MCF 10A (cell line): ENCODE results near the gene BNIP5. TPM values are rescaled to one million over a fixed set of nuclear protein-coding genes. Genes with fewer than 3 reads are reported as not detected.

ENCODE experiments used
- BruUV-seq: library from RNA; stranded (reverse); fragments of 400-500 nt; replicated peaks from 2 replicates; lab custom pipeline; 2021; lab: Mats Ljungman, UMichigan
- CTCF ChIA-PET: fragments of 300-600 bp; sonication (Branson Sonifier 250); formaldehyde crosslinking; extraction: SDS; loops from one replicate; lab custom pipeline; 2021; ENCODE audit warnings: antibody characterized with exemption, inconsistent platforms; lab: Yijun Ruan, JAX
- POLR2A ChIA-PET: fragments of 300-600, 350-650 bp; sonication (Branson Sonifier 250); formaldehyde crosslinking; extraction: SDS; loops from one replicate; lab custom pipeline; 2020; ENCODE audit warnings: antibody characterized with exemption, inconsistent platforms; lab: Yijun Ruan, JAX
- DNase-seq: peaks from one replicate; pipeline ENCODE4 v3.0.0-alpha.2; 2018; ENCODE audit not compliant: unreplicated experiment
- H3K27ac Mint-ChIP-seq: one replicate; pipeline ENCODE4 v1.8.0; 2022; ENCODE audit warnings: mild to moderate bottlenecking, low read depth, mixed read lengths; ENCODE audit not compliant: unreplicated experiment
- H3K27me3 Mint-ChIP-seq: one replicate; pipeline ENCODE4 v1.8.0; 2022; ENCODE audit warnings: mixed read lengths; ENCODE audit not compliant: insufficient read depth, unreplicated experiment
- H3K36me3 Mint-ChIP-seq: one replicate; pipeline ENCODE4 v1.8.0; 2022; ENCODE audit warnings: mild to moderate bottlenecking, moderate library complexity, mixed read lengths; ENCODE audit not compliant: insufficient read depth, unreplicated experiment
- H3K4me1 Mint-ChIP-seq: one replicate; pipeline ENCODE4 v1.8.0; 2022; ENCODE audit warnings: mixed read lengths; ENCODE audit not compliant: insufficient read depth, unreplicated experiment
- H3K4me3 Mint-ChIP-seq: one replicate; pipeline ENCODE4 v1.8.0; 2022; ENCODE audit warnings: mild to moderate bottlenecking, moderate library complexity, mixed read lengths; ENCODE audit not compliant: unreplicated experiment
- H3K9me3 Mint-ChIP-seq: one replicate; pipeline ENCODE4 v1.8.0; 2022; ENCODE audit warnings: mixed read lengths; ENCODE audit not compliant: unreplicated experiment
- intact Hi-C: fragments of 100-400 bp; cut with micrococcal nuclease; formaldehyde crosslinking; loops from 2 replicates; pipeline ENCODE4 v1.14.1; 2022
- total RNA-seq: library from RNA; stranded (reverse); gene quantifications from 2 replicates; pipeline ENCODE4 v1.2.3, GENCODE V29; 2022
- TF ChIP-seq, protein P1 (sequence below): fragments of 200-600 bp; IDR thresholded peaks from one replicate; pipeline ENCODE4 v1.8.0; 2022; ENCODE audit warnings: antibody characterized with exemption, mild to moderate bottlenecking; ENCODE audit not compliant: unreplicated experiment

Gene BNIP5
- total RNA-seq, 1 experiment from 2014 or later: not detected

DNA sequence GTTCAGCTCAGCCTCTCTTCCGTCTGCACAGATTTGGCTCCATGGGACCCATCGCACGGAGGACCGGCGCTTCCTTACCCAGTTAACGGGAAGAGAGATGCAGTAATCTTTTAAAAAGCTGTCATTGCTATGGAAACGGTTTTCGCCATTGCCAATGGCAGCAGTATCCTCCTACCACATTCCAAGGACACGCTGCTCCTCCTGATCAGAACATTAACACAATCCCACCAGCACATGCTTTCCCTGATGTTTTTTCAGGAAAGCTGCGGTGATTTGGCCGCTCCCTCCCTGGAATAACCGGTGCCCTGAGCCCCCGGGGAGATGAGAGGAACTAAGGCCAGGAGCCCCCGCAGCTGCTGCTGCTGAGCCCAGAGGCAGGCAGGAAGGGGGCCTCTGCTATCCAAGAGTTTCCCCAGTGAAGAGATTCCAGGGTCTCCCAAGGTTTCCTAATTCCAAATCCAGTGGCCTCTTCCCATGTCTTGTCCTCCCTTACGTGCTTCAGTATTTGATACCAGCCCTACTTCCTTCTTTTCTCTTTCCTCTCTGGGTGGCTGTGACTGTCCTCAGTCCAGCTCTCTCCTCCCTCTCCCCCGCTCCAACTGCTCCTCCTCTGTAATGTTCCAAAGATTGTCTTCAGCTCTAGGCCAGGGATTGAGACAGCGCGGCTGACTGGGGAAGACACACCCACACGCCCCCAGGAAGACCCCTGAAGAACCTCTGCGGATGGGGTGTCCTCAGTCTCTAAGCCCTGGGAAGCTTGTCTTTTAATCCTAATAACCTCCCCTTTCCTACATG is 2.6 kb downstream of the BNIP5 start:
- no TSS peak for BruUV-seq

DNA sequence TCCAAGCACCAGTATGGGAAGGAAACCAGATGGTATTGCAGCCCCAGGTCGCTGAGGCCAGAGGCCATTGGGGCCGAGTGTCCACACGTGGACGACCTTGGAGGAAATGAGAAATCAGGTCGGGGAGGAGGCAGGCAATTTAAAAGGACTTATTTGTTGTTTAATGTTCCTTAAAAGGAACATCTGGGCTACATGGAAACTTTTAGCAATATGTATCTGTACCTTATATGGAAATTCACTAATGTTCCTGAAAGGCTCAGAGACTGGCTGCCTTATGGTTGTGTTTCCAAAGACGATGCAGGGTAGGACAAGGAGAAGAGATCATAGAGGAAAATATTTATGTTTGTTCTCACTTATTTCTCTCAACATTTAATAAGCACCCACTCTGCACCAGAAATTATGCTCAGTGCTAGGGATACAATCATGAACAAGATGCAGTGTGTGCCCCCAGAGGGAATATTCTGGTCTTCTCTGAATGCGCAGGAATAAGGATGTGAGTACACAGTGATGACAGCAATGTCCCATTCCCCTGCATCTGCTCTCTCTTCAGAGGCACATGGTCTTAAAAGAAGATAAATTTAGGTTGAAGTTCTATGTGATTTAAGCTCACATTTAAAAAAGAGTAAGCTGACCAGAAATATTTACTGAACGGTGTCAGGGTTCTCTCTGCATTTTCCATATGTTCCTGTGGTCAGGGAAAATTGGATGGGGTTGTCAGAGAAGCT is 3.4 kb downstream of the BNIP5 start:
- peaks cover 75% of the 10 kb centered on the region for H3K27me3 Mint-ChIP-seq
- intact Hi-C loops: no loop called here
- BruUV-seq: no TSS peak
- no peak overlapping the region for H3K27ac Mint-ChIP-seq
- H3K36me3 Mint-ChIP-seq: peaks cover 4% of the 10 kb centered on the region
- H3K4me1 Mint-ChIP-seq: no peaks in the 10 kb centered on the region
- ChIA-PET POLR2A (no interaction called here), CTCF (interaction anchor here (0.7 to 1.0 kb wide), 2 partner anchors 23 to 33 kb away, joined by 4 read pairs; no protein-coding TSS in a partner anchor)
- no peaks in the 10 kb centered on the region for H3K9me3 Mint-ChIP-seq
- DNase-seq: no peak
- H3K4me3 Mint-ChIP-seq: no peak overlapping the region
- TF ChIP-seq, protein P1, sequence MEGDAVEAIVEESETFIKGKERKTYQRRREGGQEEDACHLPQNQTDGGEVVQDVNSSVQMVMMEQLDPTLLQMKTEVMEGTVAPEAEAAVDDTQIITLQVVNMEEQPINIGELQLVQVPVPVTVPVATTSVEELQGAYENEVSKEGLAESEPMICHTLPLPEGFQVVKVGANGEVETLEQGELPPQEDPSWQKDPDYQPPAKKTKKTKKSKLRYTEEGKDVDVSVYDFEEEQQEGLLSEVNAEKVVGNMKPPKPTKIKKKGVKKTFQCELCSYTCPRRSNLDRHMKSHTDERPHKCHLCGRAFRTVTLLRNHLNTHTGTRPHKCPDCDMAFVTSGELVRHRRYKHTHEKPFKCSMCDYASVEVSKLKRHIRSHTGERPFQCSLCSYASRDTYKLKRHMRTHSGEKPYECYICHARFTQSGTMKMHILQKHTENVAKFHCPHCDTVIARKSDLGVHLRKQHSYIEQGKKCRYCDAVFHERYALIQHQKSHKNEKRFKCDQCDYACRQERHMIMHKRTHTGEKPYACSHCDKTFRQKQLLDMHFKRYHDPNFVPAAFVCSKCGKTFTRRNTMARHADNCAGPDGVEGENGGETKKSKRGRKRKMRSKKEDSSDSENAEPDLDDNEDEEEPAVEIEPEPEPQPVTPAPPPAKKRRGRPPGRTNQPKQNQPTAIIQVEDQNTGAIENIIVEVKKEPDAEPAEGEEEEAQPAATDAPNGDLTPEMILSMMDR: no peak

More for the DNA sequence above, 2.6 kb downstream of the BNIP5 start:
- Mint-ChIP-seq H3K27ac (no peak overlapping the region), H3K9me3 (no peaks in the 10 kb centered on the region), H3K36me3 (peaks cover 4% of the 10 kb centered on the region), H3K4me1 (no peaks in the 10 kb centered on the region), H3K27me3 (peaks cover 75% of the 10 kb centered on the region), H3K4me3 (no peak overlapping the region)
- TF ChIP-seq, protein P1: no peak
- CTCF ChIA-PET: interaction anchor here (0.5 to 1.0 kb wide), 4 partner anchors 13 to 244 kb away, joined by 3 to 4 read pairs (median 4); no protein-coding TSS in a partner anchor
- no peak for DNase-seq
- intact Hi-C loops: no loop called here
- POLR2A ChIA-PET: interaction anchor here (0.6 kb wide), 1 partner anchor 330 kb away, joined by 3 read pairs; no protein-coding TSS in a partner anchor

DNA sequence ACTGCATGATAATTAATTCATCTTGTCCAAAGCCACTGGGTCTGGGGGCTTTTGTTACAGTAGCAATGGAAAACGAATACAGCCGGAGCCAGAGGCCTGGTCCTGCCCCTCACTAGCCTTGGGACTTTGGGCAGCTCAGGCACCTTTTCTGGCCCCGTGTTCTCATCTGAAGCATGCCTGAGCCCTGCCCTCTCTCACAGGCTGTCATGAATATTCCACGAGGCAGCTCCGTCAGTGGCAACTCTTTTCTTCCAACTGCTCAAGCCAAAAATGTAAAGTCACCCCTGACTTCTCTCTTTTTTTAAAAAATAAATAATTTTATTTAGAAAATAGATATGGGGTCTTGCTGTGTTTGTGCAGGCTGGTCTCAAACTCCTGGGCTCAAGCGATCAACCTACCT is 5.3 kb downstream of the BNIP5 start:
- POLR2A ChIA-PET: no interaction called here
- no peak for DNase-seq
- CTCF ChIA-PET: interaction anchor here (1.7 kb wide), 1 partner anchor 9 kb away, joined by 6 read pairs; no protein-coding TSS in a partner anchor
- no peak overlapping the region for H3K27ac Mint-ChIP-seq
- H3K4me3 Mint-ChIP-seq: no peak overlapping the region
- intact Hi-C loops: no loop called here
- BruUV-seq: no TSS peak
- peaks cover 81% of the 10 kb centered on the region for H3K27me3 Mint-ChIP-seq
- peaks cover 4% of the 10 kb centered on the region for H3K36me3 Mint-ChIP-seq
- H3K4me1 Mint-ChIP-seq: no peaks in the 10 kb centered on the region
- TF ChIP-seq, protein P1: no peak
- no peaks in the 10 kb centered on the region for H3K9me3 Mint-ChIP-seq

DNA sequence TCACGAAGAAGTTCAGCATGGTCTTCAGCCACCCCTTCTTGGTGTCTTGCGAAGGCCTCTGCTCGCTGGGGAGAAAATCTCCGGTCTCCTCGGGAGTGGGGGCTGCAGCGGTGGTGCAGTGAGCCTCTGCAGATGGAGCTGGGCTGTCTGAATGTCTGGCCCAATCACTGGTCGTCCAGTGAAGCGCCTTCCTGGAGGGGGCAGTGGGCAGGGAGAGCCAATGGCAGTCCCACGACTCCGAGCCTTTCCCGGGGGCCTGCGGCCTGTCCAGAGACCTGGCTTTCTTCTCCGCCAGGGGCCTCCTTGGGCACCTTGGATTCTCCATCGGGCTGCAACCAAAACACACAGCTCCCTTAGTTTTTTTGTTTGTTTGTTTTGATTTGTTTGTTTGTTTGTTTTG is 6.3 kb downstream of the BNIP5 start:
- H3K4me1 Mint-ChIP-seq: no peaks in the 10 kb centered on the region
- no peak overlapping the region for H3K27ac Mint-ChIP-seq
- peaks cover 4% of the 10 kb centered on the region for H3K36me3 Mint-ChIP-seq
- DNase-seq: no peak
- intact Hi-C loops: no loop called here
- no TSS peak for BruUV-seq
- TF ChIP-seq, protein P1: no peak
- peaks cover 75% of the 10 kb centered on the region for H3K27me3 Mint-ChIP-seq
- POLR2A ChIA-PET: no interaction called here
- no peak overlapping the region for H3K4me3 Mint-ChIP-seq
- H3K9me3 Mint-ChIP-seq: no peaks in the 10 kb centered on the region
- CTCF ChIA-PET: interaction anchor here (1.7 kb wide), 1 partner anchor 10 kb away, joined by 6 read pairs; no protein-coding TSS in a partner anchor
